NOMO-1 treated with dmso at 0.1 percent for 144 hours (cell line): Measurements from ENCODE around the gene DPY19L3.
"Not testable (repeated sequence)": the region's sequence is repeated elsewhere in the genome, so short reads cannot be mapped to it uniquely, and the experiment has no call there.

Source experiments
- DNase-seq: peaks from one replicate; lab custom pipeline; 2025; ENCODE audit not compliant: unreplicated experiment; lab: John Stamatoyannopoulos, UW

DPY19L3 gene

DNA sequence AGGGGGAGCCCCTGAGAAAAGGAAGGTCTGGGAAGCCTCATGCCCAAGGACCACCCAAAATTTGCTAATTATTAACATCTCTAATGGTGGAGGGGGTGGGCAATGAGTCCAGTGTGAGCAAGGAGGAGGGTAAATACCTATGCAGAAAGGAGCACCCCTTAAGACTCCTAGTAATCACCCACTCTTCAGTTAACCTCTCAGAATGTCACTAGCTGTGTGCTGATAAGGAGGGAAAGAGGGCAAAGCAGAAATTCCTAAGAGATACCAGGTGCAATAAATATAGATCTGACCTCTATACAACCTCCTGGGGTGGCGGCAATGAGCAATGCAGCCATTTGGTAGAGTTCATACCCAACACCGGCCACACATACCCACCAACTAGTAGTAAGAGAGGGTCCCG lies 12.7 kb upstream of the DPY19L3 start:
- no peak for DNase-seq

DNA sequence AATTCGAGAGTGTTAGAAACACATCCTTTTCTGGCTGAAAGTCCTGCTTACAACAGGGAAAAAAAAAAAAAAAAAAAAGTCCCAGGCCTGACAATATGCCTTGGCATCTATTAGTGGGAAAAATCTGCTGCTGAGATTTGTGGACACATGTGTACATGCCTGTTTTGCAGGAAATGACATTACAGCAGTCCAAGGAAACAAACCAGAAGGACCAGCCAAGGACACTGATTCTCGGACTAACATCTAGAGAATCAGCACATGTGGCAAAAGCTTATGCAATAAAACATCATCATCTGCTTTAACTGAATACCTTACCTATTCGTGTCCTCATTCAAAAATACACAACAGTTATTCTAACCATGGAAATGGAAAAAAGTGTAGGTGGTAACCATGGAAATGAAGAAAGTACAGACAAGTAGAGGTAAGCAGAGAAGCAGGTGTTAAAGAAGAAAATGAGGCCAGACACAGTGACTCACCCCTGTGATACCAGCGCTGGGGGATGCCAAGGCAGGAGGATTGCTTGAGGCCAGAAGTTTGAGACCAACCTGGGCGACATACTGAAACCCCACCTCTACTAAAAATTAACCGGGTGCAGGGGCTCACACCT lies 9.4 kb upstream of the DPY19L3 start:
- DNase-seq, result no peak

DNA sequence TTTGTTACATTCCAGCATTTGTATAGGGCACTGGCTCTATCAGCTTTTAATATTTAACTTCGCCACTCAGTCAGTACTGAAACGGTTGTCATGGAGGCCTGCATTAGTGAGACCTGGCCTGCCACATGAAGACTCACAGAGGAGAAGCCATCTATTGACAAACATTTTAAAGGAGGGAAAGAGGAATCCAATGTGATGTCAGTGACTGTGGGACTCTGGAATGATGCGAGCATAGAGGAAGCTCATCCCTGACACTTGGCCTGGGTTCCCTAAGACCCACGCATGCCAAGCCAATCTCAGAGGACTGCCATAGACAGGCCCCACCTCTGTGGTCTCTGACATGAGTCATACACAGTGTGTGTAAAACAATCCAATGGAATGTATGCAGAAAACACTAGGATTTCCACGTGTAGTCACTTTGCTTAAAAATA lies 7.9 kb upstream of the DPY19L3 start:
- no peak for DNase-seq

- DNase-seq, result no peak
Measured at GRCh38 chr19:32401992-32402391, 3.6 kb upstream of the DPY19L3 start.

- DNase-seq, result no peak
Measured at GRCh38 chr19:32403291-32403995, 2.1 kb upstream of the DPY19L3 start.

DNA sequence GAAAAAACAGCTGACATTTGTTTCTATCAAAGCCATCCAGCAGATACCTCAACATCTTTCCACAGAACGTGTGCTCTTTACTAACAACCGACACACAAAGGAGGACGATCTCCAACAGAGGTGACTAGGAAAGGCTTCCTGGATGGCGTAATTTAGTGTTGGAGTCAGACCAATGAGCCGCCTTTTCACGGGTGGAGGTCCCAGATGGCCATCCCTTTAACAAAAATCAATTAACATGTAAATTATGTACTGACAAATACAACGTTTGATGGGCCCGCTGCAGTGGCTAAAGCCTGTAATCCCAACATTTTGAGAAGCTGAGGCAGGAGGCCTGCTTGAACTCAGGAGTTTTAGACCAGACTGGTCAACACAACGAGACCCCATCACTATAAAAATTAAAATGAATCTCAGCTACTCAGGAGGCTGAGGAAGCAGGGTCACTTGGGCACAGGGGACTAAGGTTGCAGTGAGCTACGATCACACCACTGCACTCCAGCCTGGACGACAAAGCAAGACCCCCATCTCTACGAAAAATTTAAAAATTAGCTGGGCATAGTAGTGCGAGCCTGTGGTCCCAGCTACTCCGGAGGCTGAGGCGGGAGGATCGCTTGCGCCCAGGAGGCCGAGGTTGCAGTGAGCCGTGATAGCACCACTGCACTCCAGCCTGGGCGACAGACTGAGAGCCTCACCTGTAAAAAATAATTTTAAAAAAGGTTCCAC lies 1.2 kb upstream of the DPY19L3 start:
- DNase-seq, result no peak

DNA sequence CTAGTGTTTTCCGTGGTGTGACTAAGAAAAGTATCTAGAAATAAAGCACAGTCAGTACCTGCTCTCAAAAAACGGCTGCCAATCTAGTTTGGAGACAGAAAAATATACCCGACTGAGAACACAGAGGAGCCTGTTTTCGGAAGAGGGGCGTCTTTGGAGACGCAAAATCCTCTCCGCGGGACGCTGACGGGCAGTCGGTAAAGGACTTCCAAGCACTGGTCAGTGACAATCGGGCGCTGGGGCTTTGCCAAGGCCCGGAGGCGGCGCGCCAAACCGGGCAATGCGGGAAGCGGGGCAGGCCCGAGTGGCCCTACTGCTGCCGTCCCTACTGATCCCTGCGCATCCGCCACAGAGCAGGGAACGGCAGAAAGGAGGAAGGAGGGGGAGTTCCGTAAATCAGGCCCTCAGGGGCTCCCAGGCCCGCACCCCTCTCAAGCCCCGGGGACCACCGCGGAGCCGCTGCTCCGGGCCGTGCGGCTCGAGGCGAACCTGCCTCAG lies 588 bp upstream of the DPY19L3 start:
- peak; percentile 51 for DNase-seq

DNA sequence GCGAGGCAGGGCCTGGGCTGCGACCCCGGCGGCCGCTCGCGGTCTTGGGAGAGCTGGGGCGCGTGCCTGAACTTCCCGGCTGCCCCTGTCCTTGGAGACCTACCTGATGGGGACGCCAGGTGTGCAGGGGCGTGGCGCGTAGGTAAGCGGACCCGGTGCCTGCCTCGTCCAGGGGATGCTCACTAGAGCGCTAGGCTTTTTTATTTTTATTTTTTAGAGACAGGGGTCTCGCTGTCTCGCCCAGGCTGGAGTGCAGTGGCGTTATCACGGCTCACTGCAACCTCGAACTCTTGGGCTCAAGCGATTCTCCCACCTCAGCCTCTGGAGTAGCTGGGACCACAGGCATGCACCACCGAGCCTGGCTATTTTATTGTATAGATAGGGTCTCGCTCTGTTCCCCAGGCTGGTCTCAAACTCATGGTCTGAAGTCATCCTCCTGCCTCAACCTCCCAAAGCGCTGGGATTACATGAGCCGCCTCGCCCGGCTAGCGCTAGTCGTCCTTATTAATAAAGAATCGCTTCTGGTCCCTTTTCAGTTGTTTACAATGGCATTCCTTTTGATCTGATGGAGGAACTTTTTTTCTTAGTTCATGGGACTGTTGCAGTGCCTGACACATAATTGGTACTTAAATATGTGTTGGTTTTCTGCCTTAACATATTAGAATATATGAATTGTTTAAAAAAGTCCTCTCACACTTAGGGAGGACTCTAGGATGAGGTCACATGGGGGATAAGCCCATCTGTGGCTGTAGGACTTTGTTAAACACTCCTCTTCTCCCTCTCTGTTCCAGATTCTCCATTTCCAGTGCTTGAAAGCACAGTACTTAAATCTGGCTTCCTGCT lies 812 bp downstream of the DPY19L3 start:
- no peak for DNase-seq

- DNase-seq, result no peak
Measured at GRCh38 chr19:32407004-32407992, 1.7 kb downstream of the DPY19L3 start.

DNA sequence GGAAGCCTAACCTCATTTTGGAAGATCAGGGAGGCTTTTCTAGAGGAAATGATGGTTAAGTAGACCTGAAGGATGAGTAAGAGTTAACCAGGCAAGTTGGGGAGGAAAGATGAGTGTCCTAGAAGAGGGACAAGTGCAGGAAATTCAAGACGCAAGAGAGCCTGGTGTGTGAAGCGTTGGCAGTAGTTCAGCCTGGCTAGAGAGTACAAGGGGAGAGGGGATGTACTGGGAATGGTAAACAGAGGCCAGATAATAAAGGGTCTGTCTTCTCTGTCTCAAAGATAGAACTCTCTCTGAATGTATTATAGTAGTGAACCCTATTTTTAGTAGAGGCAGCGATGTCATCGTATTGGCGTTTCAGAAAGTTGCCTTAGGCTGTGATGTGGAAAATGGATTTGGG lies 9.7 kb downstream of the DPY19L3 start:
- DNase-seq, result no peak

DNA sequence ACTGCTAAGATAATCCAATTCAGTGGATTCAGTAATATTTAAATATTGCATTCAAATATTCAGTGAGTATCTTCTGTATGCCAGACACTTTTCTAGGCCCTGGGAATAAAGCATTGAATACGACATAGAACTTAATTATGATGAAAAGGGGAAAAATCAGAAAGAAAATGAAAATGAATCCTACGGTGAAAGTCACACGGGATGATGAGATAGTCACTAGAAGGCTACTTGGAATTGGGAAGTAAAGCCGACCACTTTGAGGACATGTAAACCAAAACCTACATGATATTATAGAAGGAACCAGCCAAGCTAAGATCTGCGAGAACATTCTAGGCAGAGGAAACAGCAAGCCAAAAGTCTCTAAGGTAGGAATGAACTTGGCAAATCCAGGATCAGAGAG lies 10.1 kb downstream of the DPY19L3 start:
- no peak for DNase-seq

DNA sequence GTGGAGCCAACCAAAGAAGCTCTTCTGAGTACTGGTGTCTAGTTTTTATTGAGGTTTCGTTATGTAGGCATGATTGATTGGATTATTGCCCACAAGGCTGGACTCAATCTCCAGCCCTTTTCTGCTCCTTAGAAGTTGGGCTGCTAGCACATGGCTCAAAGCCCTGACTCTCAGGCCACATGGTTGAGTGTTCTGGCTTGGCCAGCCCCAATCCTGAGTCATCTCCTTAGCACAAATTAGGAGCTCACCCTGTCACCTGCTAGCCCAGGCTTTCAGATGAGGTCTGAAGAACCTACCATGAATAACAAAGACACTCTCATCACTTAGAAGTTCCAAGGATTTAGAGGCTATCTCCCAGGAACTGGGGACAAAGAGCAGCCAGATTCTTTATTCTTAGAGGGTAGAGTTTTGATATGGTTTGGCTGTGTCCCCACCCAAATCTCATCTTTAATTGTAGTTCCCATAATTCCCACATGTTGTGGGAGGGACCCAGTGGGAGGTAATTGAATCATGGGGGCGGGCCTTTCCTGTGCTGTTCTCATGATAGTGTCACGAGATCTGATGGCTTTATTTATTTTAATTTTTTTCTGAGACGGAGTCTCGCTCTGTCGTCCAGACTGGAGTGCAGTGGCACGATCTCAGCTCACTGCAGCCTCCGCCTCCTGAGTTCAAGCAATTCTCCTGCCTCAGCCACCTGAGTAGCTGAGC lies 11.3 kb downstream of the DPY19L3 start:
- DNase-seq, result no peak

- DNase-seq, result no peak
Measured at GRCh38 chr19:32418155-32418554, 12.6 kb downstream of the DPY19L3 start.

GRCh38 chr19:32421589-32422361 lies 16.2 kb downstream of the DPY19L3 start:
- peak; percentile 85 for DNase-seq

DNA sequence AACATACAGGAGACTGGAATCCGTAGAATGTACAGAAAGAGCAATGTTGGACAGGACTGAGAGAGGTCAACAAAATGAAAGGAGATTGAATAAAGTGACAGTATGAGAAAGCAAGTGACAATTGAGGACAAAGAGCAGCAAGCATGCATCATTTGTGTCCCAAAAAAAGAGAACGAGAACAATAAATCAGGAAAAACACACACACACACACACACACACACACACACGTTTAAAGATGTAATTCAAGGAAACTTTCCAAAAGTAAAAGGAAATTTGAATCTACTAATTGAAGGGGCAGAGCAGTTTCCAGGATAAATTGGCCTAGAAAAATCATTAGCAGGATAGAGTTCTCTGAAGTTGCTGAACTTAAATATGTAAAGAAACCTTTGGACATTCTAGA lies 16.9 kb downstream of the DPY19L3 start:
- DNase-seq, result no peak

GRCh38 chr19:32423944-32424343 lies 18.4 kb downstream of the DPY19L3 start:
- not testable (repeated sequence) for DNase-seq

GRCh38 chr19:32427536-32427935 lies 22.0 kb downstream of the DPY19L3 start:
- DNase-seq, result no peak

GRCh38 chr19:32436692-32437091 lies 31.1 kb downstream of the DPY19L3 start:
- DNase-seq, result no peak

DNA sequence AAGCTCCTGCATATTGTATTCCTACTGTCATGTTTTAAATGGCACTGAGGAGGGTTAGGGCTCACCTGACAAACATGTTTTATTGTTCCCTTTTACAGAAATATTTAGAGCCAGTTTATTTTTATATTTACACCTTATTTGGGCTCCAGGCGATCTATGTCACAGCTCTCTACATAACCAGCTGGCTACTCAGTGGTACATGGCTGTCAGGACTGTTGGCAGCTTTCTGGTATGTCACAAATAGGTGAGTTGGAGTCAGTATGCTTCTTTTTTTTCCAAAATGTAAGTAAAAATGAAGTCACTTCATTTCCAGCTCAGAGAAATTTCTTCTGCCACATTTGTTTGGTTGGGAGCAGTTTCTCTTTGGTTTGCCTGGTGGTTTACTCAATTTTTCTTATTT lies 31.5 kb downstream of the DPY19L3 start:
- DNase-seq, result no peak
